ENCODE measurements around the gene APOBEC4. TPM values are rescaled to one million over a fixed set of nuclear protein-coding genes. Genes with fewer than 3 reads are reported as not detected.

APOBEC4 gene
- total RNA-seq, 1 experiment from 2014 or later = not detected

DNA sequence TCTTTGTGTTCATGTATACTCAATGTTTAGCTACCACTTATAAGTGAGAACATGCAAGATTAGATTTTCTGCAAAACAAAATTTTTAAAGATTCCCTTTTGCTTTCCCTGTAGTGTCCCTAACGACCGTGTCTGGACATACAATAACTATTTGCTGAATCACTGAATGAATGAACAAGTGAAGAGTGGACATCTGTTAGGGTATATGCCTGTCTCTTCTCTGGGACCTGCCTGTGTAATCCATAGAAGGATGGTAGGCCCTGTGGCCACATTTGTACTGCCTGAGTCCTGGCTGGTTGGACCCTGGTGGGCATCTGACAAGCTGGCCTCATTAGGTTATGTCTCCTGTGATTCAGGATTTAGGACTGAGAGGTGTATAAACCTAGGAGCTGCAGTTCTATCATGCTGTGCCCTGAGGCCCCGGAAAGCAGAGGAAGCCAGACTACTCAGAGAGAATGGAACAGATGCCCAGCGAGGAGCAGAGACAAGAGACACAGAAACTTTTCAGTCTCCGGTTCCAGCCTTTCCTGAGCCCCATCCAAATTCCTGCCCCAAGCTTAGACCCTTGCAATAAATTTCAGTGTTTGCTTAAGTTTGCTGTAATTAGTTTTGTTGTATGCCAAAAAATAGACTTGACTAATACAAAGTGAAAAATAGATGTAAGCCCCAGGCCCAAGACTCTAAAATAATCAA is 55.3 kb downstream of the APOBEC4 start:
- H4K20me1 ChIP-seq (ENCODE audit: insufficient read depth) = no peaks in the 10 kb centered on the region
- BruUV-seq (replicated peaks) = no TSS peak
- H3K4me1 ChIP-seq (ENCODE audit: control insufficient read depth in 1 of 2, insufficient read depth in 2 of 2, low read length in 2 of 2) = peaks cover 0 to 7% of the 10 kb centered on the region in 2 experiments; a peak in 1 of 4 replicates
- H3K9me3 ChIP-seq (ENCODE audit: control insufficient read depth in 1 of 2, insufficient read depth in 1 of 2, low read depth in 1 of 2, low read length in 2 of 2) = no peaks in the 10 kb centered on the region
- H3K9me2 ChIP-seq (ENCODE audit: insufficient read depth) = no peaks in the 10 kb centered on the region
- no peaks in the 10 kb centered on the region for H3K79me2 ChIP-seq (ENCODE audit: insufficient read depth, low read length)
- H2AFZ ChIP-seq (ENCODE audit: low read depth, low read length, poor library complexity, severe bottlenecking) = no peak overlapping the region
- no peaks in the 10 kb centered on the region for H3K36me3 ChIP-seq (ENCODE audit: control insufficient read depth in 1 of 2, insufficient read depth in 2 of 2, low read length in 2 of 2)
- no peak overlapping the region for H3K4me2 ChIP-seq (ENCODE audit: low read length)
- no peak for ATAC-seq
- intact Hi-C loops (cut with micrococcal nuclease) = no loop called here
- CTCF ChIA-PET = no interaction called here
- POLR2A ChIA-PET = no interaction called here
- no peaks in the 10 kb centered on the region for H3K27me3 ChIP-seq (ENCODE audit: insufficient read depth, low read length)
- RAD21 ChIA-PET (ENCODE audit: low non-redundant PET in 1 of 2, low total read pairs in 2 of 2, uncharacterized antibody in 2 of 2, unreplicated experiment in 2 of 2) = no interaction called here
- DNase-seq (ENCODE audit: low read depth, low spot score) = no peak
- H3K27ac ChIP-seq (ENCODE audit: low read depth, low read length) = no peak overlapping the region
- TF ChIP-seq ELF1 (IDR thresholded peaks at IDR 0.05; ENCODE audit: borderline replicate concordance, low read depth) = no peak
- TF ChIP-seq EZH2 (IDR thresholded peaks at IDR 0.05) = no peak
- no peak for TF ChIP-seq EZH2phosphoT487 (IDR thresholded peaks at IDR 0.05; ENCODE audit: borderline replicate concordance)
- TF ChIP-seq FOSL1 (IDR thresholded peaks at IDR 0.05; ENCODE audit: low read depth) = no peak
- no peak for TF ChIP-seq MAX (IDR thresholded peaks at IDR 0.05)
- no peak for TF ChIP-seq CEBPB (IDR thresholded peaks at IDR 0.05; ENCODE audit: low read depth)
- TF ChIP-seq RAD21 (IDR thresholded peaks at IDR 0.05; ENCODE audit: low read depth) = no peak
- no peak for TF ChIP-seq ZBTB33 (IDR thresholded peaks at IDR 0.05; ENCODE audit: extremely low read depth, insufficient replicate concordance, low read length)
- TF ChIP-seq, protein P1, sequence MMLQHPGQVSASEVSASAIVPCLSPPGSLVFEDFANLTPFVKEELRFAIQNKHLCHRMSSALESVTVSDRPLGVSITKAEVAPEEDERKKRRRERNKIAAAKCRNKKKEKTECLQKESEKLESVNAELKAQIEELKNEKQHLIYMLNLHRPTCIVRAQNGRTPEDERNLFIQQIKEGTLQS (IDR thresholded peaks at IDR 0.05) = no peak
- TF ChIP-seq SIN3A (IDR thresholded peaks at IDR 0.05; ENCODE audit: low read depth) = no peak
- no peak for TF ChIP-seq POLR2AphosphoS5 (IDR thresholded peaks at IDR 0.05; ENCODE audit: low read depth, low read length)
- no peak for TF ChIP-seq SP1 (IDR thresholded peaks at IDR 0.05; ENCODE audit: low read depth)
- no peak for TF ChIP-seq CBX3 (IDR thresholded peaks at IDR 0.05; ENCODE audit: low read depth)
- no peak for TF ChIP-seq TCF7L2 (IDR thresholded peaks at IDR 0.05; ENCODE audit: borderline replicate concordance, extremely low read depth, insufficient read depth, insufficient read length)
- no peak for TF ChIP-seq EGR1 (IDR thresholded peaks at IDR 0.05; ENCODE audit: low read depth)
- no peak for TF ChIP-seq ZNF274 (IDR thresholded peaks at IDR 0.05; ENCODE audit: low read depth, low read length)
- H3K4me3 ChIP-seq (replicated peaks in 1 of 2; ENCODE audit: low read depth in 1 of 2, low read length in 2 of 2) = no peak overlapping the region
- no peak overlapping the region for H3K9ac ChIP-seq (ENCODE audit: low read length)
